Progenitor cell of endocrine pancreas (in vitro differentiated cells): Measurements from ENCODE around the gene MED6. TPM values are rescaled to one million over a fixed set of nuclear protein-coding genes. Genes with fewer than 3 reads are reported as not detected.

ENCODE experiments used
- DNase-seq: peaks from one replicate; pipeline ENCODE4 v3.0.0; 2021; ENCODE audit warnings: low spot score; ENCODE audit not compliant: unreplicated experiment
- H3K27ac Mint-ChIP-seq: 2 replicates; pipeline ENCODE4 v1.8.0; 2021; ENCODE audit warnings: mild to moderate bottlenecking, moderate library complexity, mixed read lengths
- H3K27me3 Mint-ChIP-seq: 2 replicates; pipeline ENCODE4 v1.8.0; 2021; ENCODE audit warnings: mixed read lengths
- H3K36me3 Mint-ChIP-seq: 2 replicates; pipeline ENCODE4 v1.8.0; 2022; ENCODE audit warnings: mixed read lengths; ENCODE audit not compliant: insufficient read depth
- H3K4me1 Mint-ChIP-seq: 2 replicates; pipeline ENCODE4 v1.8.0; 2021; ENCODE audit warnings: low read depth, mixed read lengths
- H3K4me3 Mint-ChIP-seq: 2 replicates; pipeline ENCODE4 v1.8.0; 2021; ENCODE audit warnings: low read depth, mild to moderate bottlenecking, moderate library complexity, mixed read lengths
- H3K9me3 Mint-ChIP-seq: 2 replicates; pipeline ENCODE4 v1.8.0; 2021; ENCODE audit warnings: low read depth, mixed read lengths
- CTCF ChIP-seq: fragments of 200-600 bp; sonication (generic); IDR thresholded peaks from one replicate; pipeline ENCODE4 v1.5.0; 2021; ENCODE audit warnings: antibody characterized with exemption, mild to moderate bottlenecking; ENCODE audit not compliant: unreplicated experiment
- total RNA-seq: library from RNA; stranded (reverse); gene quantifications from 2 replicates; pipeline ENCODE4 v1.2.1, GENCODE V29; 2021

The MED6 gene
- total RNA-seq, 1 donor from 2014 or later: 47.1 TPM

- Mint-ChIP-seq H3K27me3 (no peaks in the 10 kb centered on the region), H3K4me1 (peaks cover 7% of the 10 kb centered on the region), H3K36me3 (peaks cover 35% of the 10 kb centered on the region), H3K4me3 (no peak overlapping the region), H3K27ac (peak overlapping the region; percentile 38), H3K9me3 (peaks cover 3% of the 10 kb centered on the region)
- no peak for DNase-seq
- no peak for TF ChIP-seq CTCF
These were observed 23.6 kb downstream of the MED6 start for GRCh38 chr14:70576891-70577290.

DNA sequence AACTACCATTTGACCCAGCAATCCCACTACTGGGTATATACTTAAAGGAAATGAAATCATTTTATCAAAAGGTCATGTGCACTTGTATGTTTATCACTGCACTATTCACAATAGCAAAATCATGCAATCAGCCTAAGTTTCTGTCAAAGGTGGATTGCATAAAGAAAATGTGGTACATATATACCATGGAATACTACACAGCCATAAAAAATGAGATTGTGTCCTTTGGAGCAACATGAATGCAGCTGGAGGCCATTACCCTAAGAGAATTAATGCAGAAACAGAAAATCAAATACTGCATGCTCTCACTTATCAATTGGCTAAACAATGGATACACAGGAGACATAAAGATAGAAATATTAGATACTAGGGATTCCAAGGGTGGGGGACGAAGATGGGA, 27.4 kb downstream of the MED6 start:
- Mint-ChIP-seq H3K4me3 (no peak overlapping the region), H3K27me3 (no peaks in the 10 kb centered on the region), H3K9me3 (peaks cover 6% of the 10 kb centered on the region), H3K27ac (no peak overlapping the region), H3K36me3 (peaks cover 34% of the 10 kb centered on the region), H3K4me1 (peaks cover 7% of the 10 kb centered on the region)
- DNase-seq: no peak
- TF ChIP-seq CTCF: no peak

DNA sequence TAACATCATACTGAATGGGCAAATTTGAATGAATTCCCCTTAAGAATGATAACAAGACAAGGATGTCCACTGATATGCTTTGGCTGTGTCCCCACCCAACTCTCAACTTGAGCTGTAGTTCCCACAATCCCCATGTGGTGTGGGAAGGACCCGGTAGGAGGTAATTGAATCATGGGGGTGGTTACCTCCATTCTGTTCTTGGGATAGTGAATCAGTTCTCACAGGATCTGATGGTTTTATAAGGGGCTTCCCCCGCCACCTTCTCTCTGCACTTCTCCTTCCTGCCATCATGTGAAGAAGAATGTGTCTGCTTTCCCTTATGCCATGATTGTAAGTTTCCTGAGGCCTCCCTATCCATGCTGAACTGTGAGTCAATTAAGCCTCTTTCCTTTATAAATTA, 29.3 kb downstream of the MED6 start:
- H3K4me1 Mint-ChIP-seq: peaks cover 8% of the 10 kb centered on the region
- H3K27ac Mint-ChIP-seq: no peak overlapping the region
- peaks cover 10% of the 10 kb centered on the region for H3K9me3 Mint-ChIP-seq
- H3K27me3 Mint-ChIP-seq: no peaks in the 10 kb centered on the region
- no peak for TF ChIP-seq CTCF
- no peak overlapping the region for H3K4me3 Mint-ChIP-seq
- DNase-seq: no peak
- peaks cover 39% of the 10 kb centered on the region for H3K36me3 Mint-ChIP-seq

DNA sequence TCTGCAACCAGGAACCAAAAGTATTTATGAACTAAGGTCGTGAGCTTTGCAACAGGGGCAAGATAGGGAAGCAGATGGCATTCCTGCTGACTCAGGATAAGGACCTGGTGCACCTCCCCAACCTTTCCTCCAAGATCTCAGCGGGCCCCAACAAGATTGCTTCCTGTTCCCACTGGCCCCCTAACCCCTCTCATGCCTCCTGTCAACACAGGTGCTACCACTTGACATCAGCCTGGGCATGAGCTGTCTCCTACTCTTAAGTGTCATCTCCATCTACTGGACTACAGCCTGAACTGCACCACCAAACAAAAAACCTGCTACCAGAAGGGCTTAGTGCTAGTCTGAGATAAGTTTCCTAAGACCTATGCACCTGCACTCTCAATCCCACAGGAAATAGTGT, 32.7 kb downstream of the MED6 start:
- H3K9me3 Mint-ChIP-seq: peaks cover 32% of the 10 kb centered on the region
- DNase-seq: no peak
- TF ChIP-seq CTCF: peak; percentile 51

GRCh38 chr14:70563869-70564268, 36.6 kb downstream of the MED6 start:
- H3K27ac Mint-ChIP-seq: no peak overlapping the region
- peaks cover 46% of the 10 kb centered on the region for H3K9me3 Mint-ChIP-seq
- TF ChIP-seq CTCF: no peak
- DNase-seq: no peak
- peaks cover 62% of the 10 kb centered on the region for H3K36me3 Mint-ChIP-seq
- no peaks in the 10 kb centered on the region for H3K27me3 Mint-ChIP-seq
- H3K4me3 Mint-ChIP-seq: no peak overlapping the region
- peaks cover 1% of the 10 kb centered on the region for H3K4me1 Mint-ChIP-seq

More for the DNA sequence above, 32.7 kb downstream of the MED6 start:
- H3K27ac Mint-ChIP-seq: no peak overlapping the region
- peaks cover 1% of the 10 kb centered on the region for H3K4me1 Mint-ChIP-seq
- no peaks in the 10 kb centered on the region for H3K27me3 Mint-ChIP-seq
- no peak overlapping the region for H3K4me3 Mint-ChIP-seq
- H3K36me3 Mint-ChIP-seq: peaks cover 58% of the 10 kb centered on the region
